ENCODE data around the gene TMEM150A.
"Not testable (repeated sequence)": the region's sequence is repeated elsewhere in the genome, so short reads cannot be mapped to it uniquely, and the experiment has no call there.

TMEM150A gene

GRCh38 chr2:85593023-85593422, 9.5 kb downstream of the TMEM150A start:
- DNase-seq (ENCODE audit: low read depth), result no peak

- DNase-seq (ENCODE audit: low read depth), result not testable (repeated sequence)
Observed at GRCh38 chr2:85592299-85592698, 10.2 kb downstream of the TMEM150A start.

DNA sequence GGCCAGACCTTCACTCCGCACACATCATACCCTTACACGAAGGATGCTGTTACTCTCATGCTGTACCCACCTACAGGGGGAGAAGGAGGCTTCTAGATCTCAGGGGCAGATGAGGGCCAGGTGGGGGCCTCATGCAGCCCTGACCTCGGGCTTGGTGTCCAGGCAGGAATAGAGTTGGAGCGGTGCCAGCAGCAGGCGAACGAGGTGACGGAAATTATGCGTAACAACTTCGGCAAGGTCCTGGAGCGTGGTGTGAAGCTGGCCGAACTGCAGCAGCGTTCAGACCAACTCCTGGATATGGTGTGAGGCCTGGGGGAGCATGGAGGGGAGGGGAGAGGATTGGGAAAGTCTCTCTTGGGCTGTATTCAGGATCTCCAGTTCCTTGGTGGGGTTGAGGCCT, 10.9 kb downstream of the TMEM150A start:
- DNase-seq (ENCODE audit: low read depth), result no peak

GRCh38 chr2:85590950-85591349, 11.5 kb downstream of the TMEM150A start:
- DNase-seq (ENCODE audit: low read depth), result no peak

DNA sequence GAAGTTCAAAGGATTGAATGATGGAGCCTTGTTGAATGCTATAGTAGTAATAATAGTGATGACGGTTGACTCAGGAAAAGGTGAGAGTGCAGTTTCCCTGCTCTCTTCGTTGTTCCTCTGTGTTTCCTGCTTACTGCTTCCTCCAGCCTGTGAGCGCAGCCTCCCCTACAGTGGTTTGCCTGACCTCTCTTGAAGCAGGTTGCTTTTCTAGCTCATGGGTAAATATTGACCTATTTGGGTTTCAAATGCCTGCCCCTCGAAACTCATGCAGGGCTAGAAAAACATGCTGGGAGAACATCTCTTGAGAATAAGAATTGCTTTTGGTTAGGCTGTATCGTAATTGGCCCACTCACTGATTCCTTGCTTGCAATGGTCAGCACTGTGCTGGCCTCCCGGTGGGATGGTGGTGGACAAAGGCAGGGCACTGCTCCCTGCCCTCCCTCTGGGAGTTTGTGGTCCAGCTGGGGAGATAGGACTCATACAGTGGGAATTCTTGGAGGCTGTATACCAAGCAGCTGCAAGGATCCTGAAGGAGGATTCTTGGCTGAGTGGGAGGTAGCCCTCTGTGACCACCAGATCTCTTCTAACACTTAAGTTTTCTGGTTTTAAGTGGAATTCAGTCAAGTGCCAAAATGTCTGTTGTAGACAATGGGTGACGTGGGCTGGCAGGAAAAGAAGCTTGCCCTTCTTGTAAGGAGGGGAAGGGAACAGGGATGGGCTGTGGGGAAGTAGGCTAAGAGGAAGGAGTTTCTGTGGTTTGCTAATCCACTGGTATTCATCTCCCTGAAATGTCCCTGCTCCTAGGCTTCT, 12.3 kb downstream of the TMEM150A start:
- DNase-seq (ENCODE audit: low read depth), result no peak

DNA sequence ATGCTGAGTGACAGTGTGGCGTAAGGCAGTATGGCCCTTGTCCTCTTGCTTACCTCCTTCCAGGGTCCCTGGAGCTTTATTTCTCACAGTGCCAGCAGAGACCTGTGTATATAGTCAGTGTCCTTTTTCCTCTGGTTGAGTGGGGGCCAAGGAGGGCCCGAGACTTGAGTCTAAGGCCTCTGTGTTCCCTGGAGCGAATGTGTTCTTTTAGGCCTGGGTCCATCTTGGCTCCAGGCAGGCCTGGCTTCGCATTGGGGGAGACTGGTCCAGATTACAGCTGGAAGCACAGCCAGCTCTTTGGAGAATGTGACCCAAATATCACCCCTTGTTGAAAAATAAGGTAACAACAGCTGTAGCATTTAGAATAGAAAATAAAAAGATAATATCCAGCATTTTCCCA, 13.3 kb downstream of the TMEM150A start:
- DNase-seq (ENCODE audit: low read depth), result no peak

GRCh38 chr2:85588645-85589044, 13.9 kb downstream of the TMEM150A start:
- DNase-seq (ENCODE audit: low read depth), result no peak

- no peak for DNase-seq (ENCODE audit: low read depth)
Observed at GRCh38 chr2:85588236-85588635, 14.3 kb downstream of the TMEM150A start.

DNA sequence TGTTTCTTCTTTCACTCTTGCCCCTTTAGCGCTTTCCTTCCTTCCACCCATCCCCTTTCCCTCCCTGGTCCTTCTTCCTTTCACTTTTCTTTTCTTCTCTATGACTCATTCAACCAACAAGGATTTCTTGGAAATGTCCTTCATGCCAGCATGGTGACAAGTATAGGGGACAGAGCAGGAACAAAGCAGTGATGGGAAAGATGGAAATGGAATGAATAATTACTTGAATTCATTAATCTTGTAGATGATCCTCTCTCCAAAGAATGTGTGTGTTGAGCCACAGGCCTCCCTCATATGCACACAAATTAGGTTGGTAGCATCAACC, 16.8 kb downstream of the TMEM150A start:
- no peak for DNase-seq (ENCODE audit: low read depth)

DNA sequence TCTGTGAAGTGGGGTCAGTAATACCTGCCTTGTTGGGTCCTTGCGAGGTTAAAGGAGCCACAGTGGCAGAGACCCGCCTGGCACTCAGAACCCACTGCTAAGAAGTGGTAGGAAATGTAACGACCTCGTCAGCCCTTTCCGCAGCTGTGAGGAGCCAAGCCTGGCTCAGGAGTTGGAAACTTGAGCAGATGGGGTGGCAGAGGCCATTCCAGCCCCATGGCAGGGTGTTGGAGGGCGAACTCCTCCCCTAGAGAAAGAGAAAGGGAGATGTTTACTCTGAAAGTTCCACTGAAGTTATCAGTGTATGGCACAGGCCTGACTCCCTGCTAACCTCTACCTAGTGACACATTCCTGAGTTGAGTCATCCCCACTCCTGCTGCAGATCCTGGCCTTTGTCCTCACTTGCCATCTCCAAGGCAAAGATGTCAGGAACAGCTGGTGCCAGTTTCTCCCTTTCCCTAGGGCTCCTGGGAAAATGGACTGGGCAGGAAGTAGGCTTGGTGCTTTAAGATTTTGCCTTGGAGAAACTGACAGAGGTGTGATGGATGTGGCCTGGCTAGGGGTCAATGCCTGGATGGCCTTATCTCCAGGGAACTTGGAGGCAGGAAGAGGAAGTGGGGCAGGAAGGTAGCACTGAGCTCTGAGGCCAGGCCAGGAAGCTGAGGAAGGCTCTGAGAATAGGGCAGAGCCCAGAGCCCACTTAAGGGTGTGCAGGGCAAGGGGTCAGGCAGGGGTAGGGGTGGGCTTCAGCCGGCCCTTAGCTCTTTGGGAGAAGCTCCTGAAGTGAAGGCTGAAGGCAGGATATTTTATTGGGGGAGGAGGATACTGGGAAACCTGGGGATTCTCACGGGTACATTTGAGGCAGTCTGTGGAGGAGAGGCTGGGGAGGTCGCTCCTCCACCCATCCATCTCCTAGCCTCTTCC, 17.4 kb downstream of the TMEM150A start:
- no peak for DNase-seq (ENCODE audit: low read depth)

GRCh38 chr2:85584354-85584856, 18.1 kb downstream of the TMEM150A start, which contains the start of gene VAMP5:
Gene VAMP5, plus strand, starts transcription at chr2:85584431. Its CDS starts 60 bp downstream, at chr2:85584491.
- DNase-seq (ENCODE audit: low read depth), result no peak

- DNase-seq (ENCODE audit: low read depth), result no peak
Observed at GRCh38 chr2:85583667-85584353, 18.7 kb downstream of the TMEM150A start.

GRCh38 chr2:85582492-85582891, 20.0 kb downstream of the TMEM150A start:
- no peak for DNase-seq (ENCODE audit: low read depth)

DNA sequence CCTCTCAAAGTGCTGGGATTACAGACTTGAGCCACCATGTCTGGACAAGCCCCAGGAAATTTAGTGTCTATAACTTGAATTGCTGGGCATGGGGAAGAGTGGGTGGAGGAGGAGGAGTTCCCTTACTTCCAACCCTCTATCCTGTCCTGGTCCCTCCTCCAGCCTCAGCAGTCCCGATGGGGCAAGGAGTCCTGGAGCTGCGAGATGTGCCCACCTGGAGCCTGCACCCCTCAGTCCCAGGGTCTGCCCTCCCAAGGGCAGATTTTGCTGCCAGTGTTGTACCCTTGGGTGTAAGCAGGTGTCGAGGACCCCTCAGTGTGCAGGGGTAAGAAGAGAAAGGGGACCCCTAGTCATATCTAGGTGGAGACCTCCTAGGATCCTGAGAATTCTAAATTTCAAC, 22.3 kb downstream of the TMEM150A start:
- DNase-seq (ENCODE audit: low read depth), result no peak

- no peak for DNase-seq (ENCODE audit: low read depth)
Observed at GRCh38 chr2:85579266-85579935, 23.1 kb downstream of the TMEM150A start.

GRCh38 chr2:85578243-85579180, 24.0 kb downstream of the TMEM150A start:
- no peak for DNase-seq (ENCODE audit: low read depth)

DNA sequence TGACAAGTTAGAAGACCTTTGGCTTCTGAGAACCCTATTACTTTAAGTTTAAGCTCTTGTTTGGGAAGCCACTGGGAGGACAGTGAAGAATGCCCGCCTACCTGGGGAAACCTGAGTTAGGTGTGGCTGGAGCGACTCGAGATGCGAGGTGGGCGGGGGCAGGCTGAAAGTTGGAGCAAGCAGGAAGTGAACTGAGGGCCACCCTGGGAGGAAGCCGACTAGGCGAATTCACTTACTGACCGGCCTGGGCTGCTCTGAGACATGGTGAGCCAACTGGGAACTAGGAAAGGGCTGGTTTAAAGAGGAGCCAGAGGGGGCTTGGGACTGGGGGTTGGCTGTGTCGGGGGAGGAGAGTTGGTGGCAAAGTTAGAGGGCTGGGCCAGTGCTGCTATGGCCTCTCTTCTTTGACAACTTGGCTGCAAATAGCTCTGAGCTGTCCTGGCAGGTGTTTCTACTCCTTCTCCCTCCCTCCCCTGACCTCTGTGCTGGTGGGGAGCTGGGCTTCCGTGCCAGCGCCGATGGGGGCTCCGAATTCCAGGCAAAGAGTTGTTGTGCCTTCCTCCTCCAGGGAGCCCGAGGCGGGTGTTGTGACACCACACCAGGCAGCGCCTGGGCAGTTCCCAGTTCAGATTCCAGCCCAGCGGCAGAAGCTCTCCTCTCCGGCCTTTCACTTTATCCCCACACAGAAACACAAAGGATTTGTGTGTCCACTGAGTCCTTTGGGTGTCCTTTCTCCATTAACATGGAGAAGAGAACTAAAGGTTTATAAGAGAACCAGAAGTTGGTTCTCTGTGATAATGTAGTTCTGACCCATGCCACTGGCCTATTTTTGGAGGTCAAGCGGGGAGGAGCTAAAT, 24.9 kb downstream of the TMEM150A start, which contains the start of gene VAMP8:
Gene VAMP8 (plus strand): TSS at position 201 of the 857 bp plus-strand sequence. CDS start 61 bp downstream, at position 262.
- DNase-seq (ENCODE audit: low read depth), result peak; percentile 52

DNA sequence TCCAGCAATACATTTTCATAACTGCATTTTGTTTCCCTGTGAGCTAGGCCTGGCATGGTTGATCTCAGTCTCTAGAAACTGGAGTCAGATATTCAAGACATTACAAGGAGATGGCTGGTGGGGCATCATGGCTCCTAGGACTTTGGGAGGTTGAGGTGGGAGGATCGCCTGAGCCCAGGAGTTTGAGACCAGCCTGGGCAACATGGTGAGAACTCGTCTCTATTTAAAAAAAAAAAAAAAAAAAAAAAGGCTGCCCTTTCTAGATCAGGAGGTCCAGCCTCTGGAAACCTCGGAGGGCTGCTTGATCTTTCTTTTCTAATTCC, 25.5 kb downstream of the TMEM150A start:
- DNase-seq (ENCODE audit: low read depth), result no peak

- no peak for DNase-seq (ENCODE audit: low read depth)
Observed at GRCh38 chr2:85575739-85576138, 26.8 kb downstream of the TMEM150A start.

DNA sequence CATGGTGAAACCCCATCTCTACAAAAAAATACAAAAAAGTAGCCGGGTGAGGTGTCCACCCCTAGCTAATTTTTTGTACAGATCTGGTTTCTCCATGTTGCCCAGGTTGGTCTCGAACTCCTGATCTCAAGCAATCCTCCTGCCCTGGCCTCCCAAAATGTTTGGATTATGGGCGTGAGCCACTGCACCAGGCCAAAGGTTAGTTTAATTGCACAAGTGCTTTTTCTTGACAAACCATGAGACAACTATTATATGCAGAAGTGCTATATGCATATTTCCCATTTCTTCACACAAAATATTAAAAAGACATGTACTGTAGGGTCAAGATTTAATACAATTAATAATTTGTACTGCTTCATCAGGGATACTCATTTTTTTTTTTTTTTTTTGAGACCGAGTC, 36.2 kb downstream of the TMEM150A start:
- no peak for DNase-seq (ENCODE audit: low read depth)

All from activated T-cell treated with anti-CD3 and anti-CD28 coated beads for 1 hour (primary cell).